ENCODE data around the gene NFATC2IP. TPM values are rescaled to one million over a fixed set of nuclear protein-coding genes. Genes with fewer than 3 reads are reported as not detected.

NFATC2IP gene
- total RNA-seq, 1 donor from 2014 or later: 26.0 TPM

GRCh38 chr16:28989363-28989762 lies 38.6 kb downstream of the NFATC2IP start:
- intact Hi-C loops (cut with DNase I): no loop called here
- Histone ChIP-seq H3K9me3 (peaks cover 4% of the 10 kb centered on the region), H3K4me3 (no peak overlapping the region), H3K27ac (no peak overlapping the region), H3K27me3 (no peaks in the 10 kb centered on the region), H3K4me1 (no peaks in the 10 kb centered on the region), H3K36me3 (peaks cover 0 to 26% of the 10 kb centered on the region in 2 donors)
- DNase-seq (ENCODE audit: extremely low spot score in 2 of 2): no peak
- TF ChIP-seq, protein P1, sequence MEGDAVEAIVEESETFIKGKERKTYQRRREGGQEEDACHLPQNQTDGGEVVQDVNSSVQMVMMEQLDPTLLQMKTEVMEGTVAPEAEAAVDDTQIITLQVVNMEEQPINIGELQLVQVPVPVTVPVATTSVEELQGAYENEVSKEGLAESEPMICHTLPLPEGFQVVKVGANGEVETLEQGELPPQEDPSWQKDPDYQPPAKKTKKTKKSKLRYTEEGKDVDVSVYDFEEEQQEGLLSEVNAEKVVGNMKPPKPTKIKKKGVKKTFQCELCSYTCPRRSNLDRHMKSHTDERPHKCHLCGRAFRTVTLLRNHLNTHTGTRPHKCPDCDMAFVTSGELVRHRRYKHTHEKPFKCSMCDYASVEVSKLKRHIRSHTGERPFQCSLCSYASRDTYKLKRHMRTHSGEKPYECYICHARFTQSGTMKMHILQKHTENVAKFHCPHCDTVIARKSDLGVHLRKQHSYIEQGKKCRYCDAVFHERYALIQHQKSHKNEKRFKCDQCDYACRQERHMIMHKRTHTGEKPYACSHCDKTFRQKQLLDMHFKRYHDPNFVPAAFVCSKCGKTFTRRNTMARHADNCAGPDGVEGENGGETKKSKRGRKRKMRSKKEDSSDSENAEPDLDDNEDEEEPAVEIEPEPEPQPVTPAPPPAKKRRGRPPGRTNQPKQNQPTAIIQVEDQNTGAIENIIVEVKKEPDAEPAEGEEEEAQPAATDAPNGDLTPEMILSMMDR (IDR thresholded peaks at IDR 0.05): no peak
- TF ChIP-seq POLR2AphosphoS5 (IDR thresholded peaks at IDR 0.05; ENCODE audit: insufficient read depth in 1 of 2, low read depth in 1 of 2) (no peak), POLR2A (IDR thresholded peaks at IDR 0.05) (no peak)

- TF ChIP-seq, protein P1 (IDR thresholded peaks at IDR 0.05): no peak
- TF ChIP-seq POLR2AphosphoS5 (IDR thresholded peaks at IDR 0.05; ENCODE audit: insufficient read depth in 1 of 2, low read depth in 1 of 2): no peak
- intact Hi-C loops (cut with DNase I): no loop called here
- H3K27ac ChIP-seq: no peak overlapping the region
- H3K4me1 ChIP-seq: no peaks in the 10 kb centered on the region
- H3K36me3 ChIP-seq: peaks cover 0 to 26% of the 10 kb centered on the region in 2 donors
- no peaks in the 10 kb centered on the region for H3K27me3 ChIP-seq
- peaks cover 4% of the 10 kb centered on the region for H3K9me3 ChIP-seq
- no peak overlapping the region for H3K4me3 ChIP-seq
- no peak for DNase-seq (ENCODE audit: extremely low spot score in 2 of 2)
Observed at GRCh38 chr16:28990375-28991040, 39.8 kb downstream of the NFATC2IP start.

DNA sequence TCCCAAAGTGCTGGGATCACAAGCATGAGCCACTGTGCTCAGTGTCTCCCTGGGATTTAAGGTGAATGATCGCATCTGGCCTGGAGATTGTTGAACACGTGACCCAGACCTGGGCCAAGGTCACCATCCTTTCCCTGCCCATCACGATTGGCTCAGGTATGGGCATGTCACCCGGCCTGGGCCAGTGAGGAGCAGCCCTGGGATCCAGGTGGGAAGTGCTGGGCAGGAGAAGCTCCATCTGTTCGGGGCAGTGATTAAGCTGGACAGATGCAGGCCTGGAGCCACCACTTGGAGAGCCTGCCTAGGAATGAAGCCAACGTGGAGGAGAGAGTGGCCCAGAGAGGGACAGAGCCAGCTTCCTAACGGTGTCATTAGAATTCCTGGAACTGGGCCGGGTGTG lies 41.0 kb downstream of the NFATC2IP start:
- H3K4me1 ChIP-seq: no peaks in the 10 kb centered on the region
- intact Hi-C loops (cut with DNase I): no loop called here

DNA sequence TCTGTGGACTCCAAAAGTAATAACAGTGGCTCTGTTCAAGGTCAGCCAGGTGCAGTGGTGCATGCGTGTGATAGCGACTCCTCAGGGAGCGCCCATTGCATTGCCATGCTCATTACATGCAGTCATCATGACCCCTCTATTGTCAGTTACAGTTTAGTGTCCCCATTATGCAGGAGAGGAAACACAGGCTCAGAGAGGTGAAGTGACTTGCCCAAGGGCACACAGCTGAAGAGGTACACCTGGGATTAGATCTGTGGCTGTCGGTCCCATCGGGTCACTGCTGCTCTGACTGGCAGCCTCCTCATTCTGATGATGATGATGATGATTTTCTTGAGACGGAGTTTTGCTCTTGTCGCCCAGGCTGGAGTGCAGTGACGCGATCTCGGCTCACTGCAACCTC lies 41.8 kb downstream of the NFATC2IP start:
- H3K27me3 ChIP-seq: no peaks in the 10 kb centered on the region
- no peak overlapping the region for H3K27ac ChIP-seq
- no peak for DNase-seq (ENCODE audit: extremely low spot score in 2 of 2)
- no peak for TF ChIP-seq POLR2AphosphoS5 (IDR thresholded peaks at IDR 0.05; ENCODE audit: insufficient read depth in 1 of 2, low read depth in 1 of 2)
- TF ChIP-seq, protein P1 (IDR thresholded peaks at IDR 0.05): no peak
- TF ChIP-seq POLR2A (IDR thresholded peaks at IDR 0.05): no peak
- intact Hi-C loops (cut with DNase I): no loop called here
- H3K36me3 ChIP-seq: peaks cover 0 to 12% of the 10 kb centered on the region in 2 donors
- H3K4me3 ChIP-seq: no peak overlapping the region
- no peaks in the 10 kb centered on the region for H3K4me1 ChIP-seq
- H3K9me3 ChIP-seq: no peaks in the 10 kb centered on the region

More for the DNA sequence above, 41.0 kb downstream of the NFATC2IP start:
- Histone ChIP-seq H3K9me3 (peaks cover 4% of the 10 kb centered on the region), H3K4me3 (no peak overlapping the region), H3K27ac (no peak overlapping the region), H3K36me3 (peaks cover 0 to 20% of the 10 kb centered on the region in 2 donors), H3K27me3 (no peaks in the 10 kb centered on the region)
- TF ChIP-seq, protein P1 (IDR thresholded peaks at IDR 0.05): no peak
- TF ChIP-seq POLR2A (IDR thresholded peaks at IDR 0.05) (no peak), POLR2AphosphoS5 (IDR thresholded peaks at IDR 0.05; ENCODE audit: insufficient read depth in 1 of 2, low read depth in 1 of 2) (no peak)
- no peak for DNase-seq (ENCODE audit: extremely low spot score in 2 of 2)

DNA sequence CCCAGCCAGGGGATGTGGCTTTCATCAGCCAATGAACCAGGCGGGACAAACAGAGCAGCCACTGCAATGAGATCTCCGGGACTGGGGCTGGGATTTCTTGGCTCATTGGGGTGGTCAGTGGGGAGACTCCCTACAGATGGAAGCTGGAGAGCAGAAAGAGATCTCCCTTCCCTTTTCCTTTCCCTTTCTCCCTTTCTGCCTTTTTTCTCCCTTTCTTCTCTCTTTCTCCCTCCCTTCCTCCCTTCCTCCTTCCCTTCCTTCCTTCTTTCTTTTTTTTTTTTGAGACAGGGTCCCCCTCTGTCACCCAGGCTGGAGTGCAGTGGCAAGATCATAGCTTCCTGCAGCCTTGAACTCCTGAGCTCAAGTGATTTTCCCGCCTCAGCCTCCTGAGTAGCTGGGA lies 48.1 kb downstream of the NFATC2IP start:
- Histone ChIP-seq H3K4me3 (no peak overlapping the region), H3K9me3 (no peaks in the 10 kb centered on the region), H3K4me1 (no peaks in the 10 kb centered on the region), H3K36me3 (no peaks in the 10 kb centered on the region), H3K27ac (no peak overlapping the region), H3K27me3 (no peaks in the 10 kb centered on the region)
- TF ChIP-seq, protein P1 (IDR thresholded peaks at IDR 0.05): no peak
- TF ChIP-seq POLR2AphosphoS5 (IDR thresholded peaks at IDR 0.05; ENCODE audit: insufficient read depth in 1 of 2, low read depth in 1 of 2): no peak
- no peak for DNase-seq (ENCODE audit: extremely low spot score in 2 of 2)
- intact Hi-C loops (cut with DNase I): no loop called here
